ENCODE results near the gene SDK1.

SDK1 gene

DNA sequence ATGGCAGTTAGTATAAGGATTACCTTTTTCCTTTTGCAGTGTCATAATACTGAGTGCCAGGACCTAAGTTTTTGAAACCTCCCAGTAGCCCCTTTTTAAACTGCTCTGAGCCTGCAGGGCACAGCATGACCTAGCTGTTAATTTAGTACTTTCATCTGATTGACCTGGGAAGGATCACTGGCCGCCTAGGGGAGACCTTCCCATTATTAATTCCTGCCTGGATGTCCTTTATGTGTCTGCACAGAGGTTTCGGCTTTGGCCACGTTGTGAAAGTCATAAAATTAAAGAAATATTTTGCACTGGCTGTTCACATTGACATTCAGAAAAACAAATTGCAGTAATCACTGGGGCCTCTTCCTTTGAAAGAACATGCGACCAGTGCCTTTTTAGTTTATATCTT, 290.2 kb downstream of the SDK1 start:
- Histone ChIP-seq H3K4me2 (ENCODE audit: insufficient read depth, low read length, poor library complexity, severe bottlenecking) (no peak overlapping the region), H3K79me1 (ENCODE audit: low read depth, low read length) (no peaks in the 10 kb centered on the region), H3K14ac (ENCODE audit: low read length) (no peak overlapping the region), H3K4ac (ENCODE audit: low read length) (no peak overlapping the region), H3K27me3 (ENCODE audit: control insufficient read depth in 3 of 3, insufficient read depth in 3 of 3, low read depth in 1 of 3, low read length in 3 of 3) (no peaks in the 10 kb centered on the region), H2BK5ac (ENCODE audit: low read length) (no peak overlapping the region), H4K91ac (ENCODE audit: low read depth, low read length, poor library complexity) (no peak overlapping the region), H3K4me3 (ENCODE audit: low read length in 2 of 2) (no peak overlapping the region), H4K8ac (ENCODE audit: low read depth, low read length) (no peak overlapping the region), H2BK15ac (ENCODE audit: low read length) (no peak overlapping the region), H3K36me3 (replicated peaks in 1 of 2; ENCODE audit: control insufficient read depth in 2 of 2, insufficient read depth in 2 of 2, low read length in 2 of 2) (no peaks in the 10 kb centered on the region), H2BK12ac (ENCODE audit: low read length) (no peak overlapping the region), H2AFZ (ENCODE audit: low read length) (no peak overlapping the region), H3K4me1 (ENCODE audit: control insufficient read depth in 2 of 2, insufficient read depth in 1 of 2, low read depth in 1 of 2, low read length in 2 of 2) (peaks cover 3 to 10% of the 10 kb centered on the region in 2 donors), H3K9me3 (replicated peaks in 1 of 2; ENCODE audit: control insufficient read depth in 2 of 2, insufficient read depth in 1 of 2, low read depth in 1 of 2, low read length in 2 of 2) (no peaks in the 10 kb centered on the region), H3K18ac (ENCODE audit: low read length) (no peak overlapping the region), H3K27ac (replicated peaks; ENCODE audit: low read length) (no peak overlapping the region), H3K23ac (ENCODE audit: low read depth, low read length, poor library complexity) (no peak overlapping the region), H3K9ac (ENCODE audit: low read depth, low read length, poor library complexity) (no peak overlapping the region), H2BK120ac (ENCODE audit: low read depth, low read length) (no peak overlapping the region), H2AK5ac (ENCODE audit: low read depth, low read length) (no peak overlapping the region)
- no peak for DNase-seq (ENCODE audit: low spot score)
- WGBS, 2 donors (ENCODE audit: extremely low coverage in 2 of 2, insufficient read length in 2 of 2, insufficient replicate concordance in 1 of 2), result no CpG with 5 or more reads among the region's 4 CpGs

- Histone ChIP-seq H3K4me3 (ENCODE audit: low read length in 2 of 2) (no peak overlapping the region), H3K4me1 (ENCODE audit: control insufficient read depth in 2 of 2, insufficient read depth in 1 of 2, low read depth in 1 of 2, low read length in 2 of 2) (peaks cover 3 to 8% of the 10 kb centered on the region in 2 donors), H3K27me3 (ENCODE audit: control insufficient read depth in 3 of 3, insufficient read depth in 3 of 3, low read depth in 1 of 3, low read length in 3 of 3) (no peaks in the 10 kb centered on the region), H2AK5ac (ENCODE audit: low read depth, low read length) (no peak overlapping the region), H3K4me2 (ENCODE audit: insufficient read depth, low read length, poor library complexity, severe bottlenecking) (no peak overlapping the region), H2BK12ac (ENCODE audit: low read length) (no peak overlapping the region), H3K79me1 (ENCODE audit: low read depth, low read length) (no peaks in the 10 kb centered on the region), H3K36me3 (replicated peaks in 1 of 2; ENCODE audit: control insufficient read depth in 2 of 2, insufficient read depth in 2 of 2, low read length in 2 of 2) (no peaks in the 10 kb centered on the region), H4K91ac (ENCODE audit: low read depth, low read length, poor library complexity) (no peak overlapping the region), H3K4ac (ENCODE audit: low read length) (no peak overlapping the region), H3K14ac (ENCODE audit: low read length) (no peak overlapping the region), H2AFZ (ENCODE audit: low read length) (no peak overlapping the region), H3K9me3 (replicated peaks in 1 of 2; ENCODE audit: control insufficient read depth in 2 of 2, insufficient read depth in 1 of 2, low read depth in 1 of 2, low read length in 2 of 2) (no peaks in the 10 kb centered on the region), H3K9ac (ENCODE audit: low read depth, low read length, poor library complexity) (no peak overlapping the region), H2BK15ac (ENCODE audit: low read length) (no peak overlapping the region), H3K23ac (ENCODE audit: low read depth, low read length, poor library complexity) (no peak overlapping the region), H3K27ac (replicated peaks; ENCODE audit: low read length) (no peak overlapping the region), H4K8ac (ENCODE audit: low read depth, low read length) (no peak overlapping the region), H2BK120ac (ENCODE audit: low read depth, low read length) (no peak overlapping the region), H3K18ac (ENCODE audit: low read length) (no peak overlapping the region), H2BK5ac (ENCODE audit: low read length) (no peak overlapping the region)
- WGBS, 2 donors (ENCODE audit: extremely low coverage in 2 of 2, insufficient read length in 2 of 2, insufficient replicate concordance in 1 of 2), result no CpG with 5 or more reads among the region's 4 CpGs
- DNase-seq (ENCODE audit: low spot score), result no peak
Measured at GRCh38 chr7:3591944-3592343, 290.9 kb downstream of the SDK1 start.

DNA sequence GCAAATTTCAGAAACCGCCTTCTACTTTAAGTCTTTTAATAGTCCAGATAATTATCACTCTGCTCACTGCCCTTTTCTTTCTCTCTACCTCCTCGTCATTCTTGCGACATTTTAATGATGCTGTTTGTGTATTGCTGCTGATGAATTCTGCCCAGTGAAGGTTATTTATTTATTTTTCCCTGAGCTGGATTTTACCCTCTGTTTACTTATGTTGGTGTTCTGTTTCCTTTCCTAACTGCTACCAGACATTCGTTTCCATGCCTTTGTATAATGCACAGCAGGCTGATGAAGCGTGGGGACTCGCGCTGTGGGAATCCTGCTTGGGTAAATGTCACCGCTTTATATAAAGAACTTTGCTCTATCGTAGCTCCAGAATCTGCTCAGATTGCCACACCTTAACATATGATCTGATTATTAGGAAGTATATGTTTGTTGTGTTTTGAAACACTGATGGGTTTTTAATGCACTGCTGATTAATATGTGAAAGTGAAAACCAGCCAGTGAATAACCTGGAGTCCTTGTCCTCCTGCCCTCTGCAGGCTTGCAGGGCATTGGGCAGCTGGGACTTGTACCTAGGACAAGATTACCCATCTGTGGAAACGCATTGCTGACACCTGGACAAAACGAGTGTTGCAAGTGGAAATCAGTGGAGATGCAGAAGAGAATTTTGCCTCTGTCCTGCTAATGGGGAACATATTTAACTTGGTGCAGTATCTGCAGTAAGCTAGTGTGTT, 291.5 kb downstream of the SDK1 start:
- Histone ChIP-seq H3K36me3 (replicated peaks in 1 of 2; ENCODE audit: control insufficient read depth in 2 of 2, insufficient read depth in 2 of 2, low read length in 2 of 2) (no peaks in the 10 kb centered on the region), H2BK5ac (ENCODE audit: low read length) (no peak overlapping the region), H3K27me3 (ENCODE audit: control insufficient read depth in 3 of 3, insufficient read depth in 3 of 3, low read depth in 1 of 3, low read length in 3 of 3) (no peaks in the 10 kb centered on the region), H2BK12ac (ENCODE audit: low read length) (no peak overlapping the region), H3K18ac (ENCODE audit: low read length) (no peak overlapping the region), H2AK5ac (ENCODE audit: low read depth, low read length) (no peak overlapping the region), H3K79me1 (ENCODE audit: low read depth, low read length) (no peaks in the 10 kb centered on the region), H2BK120ac (ENCODE audit: low read depth, low read length) (no peak overlapping the region), H3K4ac (ENCODE audit: low read length) (no peak overlapping the region), H3K4me1 (ENCODE audit: control insufficient read depth in 2 of 2, insufficient read depth in 1 of 2, low read depth in 1 of 2, low read length in 2 of 2) (peaks cover 3 to 8% of the 10 kb centered on the region in 2 donors), H3K9me3 (replicated peaks in 1 of 2; ENCODE audit: control insufficient read depth in 2 of 2, insufficient read depth in 1 of 2, low read depth in 1 of 2, low read length in 2 of 2) (no peaks in the 10 kb centered on the region), H3K23ac (ENCODE audit: low read depth, low read length, poor library complexity) (no peak overlapping the region), H2AFZ (ENCODE audit: low read length) (peak overlapping the region; percentile 23), H3K27ac (replicated peaks; ENCODE audit: low read length) (no peak overlapping the region), H3K9ac (ENCODE audit: low read depth, low read length, poor library complexity) (no peak overlapping the region), H3K4me2 (ENCODE audit: insufficient read depth, low read length, poor library complexity, severe bottlenecking) (no peak overlapping the region), H3K4me3 (ENCODE audit: low read length in 2 of 2) (no peak overlapping the region), H3K14ac (ENCODE audit: low read length) (no peak overlapping the region), H4K8ac (ENCODE audit: low read depth, low read length) (no peak overlapping the region), H2BK15ac (ENCODE audit: low read length) (no peak overlapping the region), H4K91ac (ENCODE audit: low read depth, low read length, poor library complexity) (no peak overlapping the region)
- no peak for DNase-seq (ENCODE audit: low spot score)
- no CpG with 5 or more reads among the region's 11 CpGs for WGBS, 2 donors (ENCODE audit: extremely low coverage in 2 of 2, insufficient read length in 2 of 2, insufficient replicate concordance in 1 of 2)

DNA sequence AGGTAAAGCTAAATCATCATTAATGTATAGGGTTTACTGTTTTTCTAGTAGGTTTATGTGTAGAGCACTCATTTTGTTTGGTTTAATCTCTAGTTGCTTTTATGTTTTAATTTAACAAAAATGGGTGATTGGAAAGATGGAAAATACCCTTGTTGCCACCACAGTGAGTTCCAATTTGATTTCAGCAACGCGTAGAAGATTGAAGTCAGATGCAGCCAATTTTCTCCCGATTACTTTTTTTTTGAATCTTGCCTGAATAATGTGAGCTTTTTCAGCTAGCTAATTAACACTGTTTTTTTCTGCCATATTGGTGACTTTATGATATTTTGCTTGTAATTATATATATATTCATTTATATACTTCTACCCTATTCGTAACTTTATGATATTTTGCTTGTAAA, 293.8 kb downstream of the SDK1 start:
- Histone ChIP-seq H2AK5ac (ENCODE audit: low read depth, low read length) (no peak overlapping the region), H2AFZ (ENCODE audit: low read length) (no peak overlapping the region), H3K4me1 (ENCODE audit: control insufficient read depth in 2 of 2, insufficient read depth in 1 of 2, low read depth in 1 of 2, low read length in 2 of 2) (peaks cover 3 to 8% of the 10 kb centered on the region in 2 donors), H3K27me3 (ENCODE audit: control insufficient read depth in 3 of 3, insufficient read depth in 3 of 3, low read depth in 1 of 3, low read length in 3 of 3) (no peaks in the 10 kb centered on the region), H3K4me3 (ENCODE audit: low read length in 2 of 2) (no peak overlapping the region), H3K23ac (ENCODE audit: low read depth, low read length, poor library complexity) (no peak overlapping the region), H2BK15ac (ENCODE audit: low read length) (no peak overlapping the region), H3K36me3 (replicated peaks in 1 of 2; ENCODE audit: control insufficient read depth in 2 of 2, insufficient read depth in 2 of 2, low read length in 2 of 2) (no peaks in the 10 kb centered on the region), H3K9ac (ENCODE audit: low read depth, low read length, poor library complexity) (no peak overlapping the region), H3K79me1 (ENCODE audit: low read depth, low read length) (no peaks in the 10 kb centered on the region), H4K91ac (ENCODE audit: low read depth, low read length, poor library complexity) (no peak overlapping the region), H3K14ac (ENCODE audit: low read length) (no peak overlapping the region), H3K4ac (ENCODE audit: low read length) (no peak overlapping the region), H3K18ac (ENCODE audit: low read length) (no peak overlapping the region), H4K8ac (ENCODE audit: low read depth, low read length) (no peak overlapping the region), H3K27ac (replicated peaks; ENCODE audit: low read length) (no peak overlapping the region), H3K9me3 (replicated peaks in 1 of 2; ENCODE audit: control insufficient read depth in 2 of 2, insufficient read depth in 1 of 2, low read depth in 1 of 2, low read length in 2 of 2) (no peaks in the 10 kb centered on the region), H3K4me2 (ENCODE audit: insufficient read depth, low read length, poor library complexity, severe bottlenecking) (no peak overlapping the region), H2BK5ac (ENCODE audit: low read length) (no peak overlapping the region), H2BK120ac (ENCODE audit: low read depth, low read length) (no peak overlapping the region), H2BK12ac (ENCODE audit: low read length) (no peak overlapping the region)
- no CpG with 5 or more reads among the region's 4 CpGs for WGBS, 2 donors (ENCODE audit: extremely low coverage in 2 of 2, insufficient read length in 2 of 2, insufficient replicate concordance in 1 of 2)
- DNase-seq (ENCODE audit: low spot score), result no peak
